Stimulated activated CD4-positive, alpha-beta T cell treated with anti-CD3 and anti-CD28 coated beads, TNF-alpha, amount 100 ng/mL, for 24 hours (primary cell): ENCODE results near the gene NPTXR.

Experiments
- DNase-seq, 3 experiments: peaks; one replicate each; pipeline ENCODE4 v3.0.0-alpha.2; 2020; ENCODE audit warnings: low read depth in 3 of 3

NPTXR gene

GRCh38 chr22:38770257-38770949 lies 73.4 kb downstream of the NPTXR start:
- DNase-seq: no peak
